Gastroesophageal sphincter (tissue), 4 donors: ENCODE results near the gene NHS. TPM values are rescaled to one million over a fixed set of nuclear protein-coding genes. Genes with fewer than 3 reads are reported as not detected.

Experiments used
- ATAC-seq: fragments of 150-250 bp; one replicate; pipeline ENCODE4 v1.9.1; 2016; ENCODE audit warnings: mild to moderate bottlenecking, moderate library complexity
- H3K27ac ChIP-seq, 4 donors: fragments of 200-600 bp; sonication (generic) in 3 of 4; 1 replicate in 3 of 4; 2 replicates in 1 of 4; pipeline ENCODE4 v1.5.1; 2016 to 2019
- H3K27me3 ChIP-seq: fragments of 200-600 bp; sonication (generic); one replicate; pipeline ENCODE4 v1.5.1; 2019
- H3K36me3 ChIP-seq, 2 donors: fragments of 200-600 bp; sonication (generic); one replicate each; pipeline ENCODE4 v1.5.1; 2019; ENCODE audit warnings: control low read depth in 1 of 2
- H3K4me1 ChIP-seq, 3 donors: fragments of 200-600 bp; sonication (generic); 1 replicate in 2 of 3; 2 replicates in 1 of 3; pipeline ENCODE4 v1.5.1; 2016 to 2019; ENCODE audit warnings: control low read depth in 2 of 3
- H3K4me3 ChIP-seq, 2 donors: fragments of 200-600 bp; sonication (generic); one replicate each; pipeline ENCODE4 v1.5.1; 2019; ENCODE audit warnings: mild to moderate bottlenecking in 1 of 2, moderate library complexity in 1 of 2
- H3K9me3 ChIP-seq, 3 donors: fragments of 200-600 bp; sonication (generic); one replicate each; pipeline ENCODE4 v1.5.1; 2017 to 2019; ENCODE audit warnings: control low read depth in 2 of 3
- EP300 ChIP-seq: sonication (generic); formaldehyde crosslinking; IDR thresholded peaks from one replicate; pipeline ENCODE4 v1.6.1; 2017; ENCODE audit warnings: antibody characterized with exemption, mild to moderate bottlenecking
- POLR2A ChIP-seq, 2 donors: fragments of 450-650 bp; IDR thresholded peaks; one replicate each; pipeline ENCODE4 v1.6.1; 2017; ENCODE audit warnings: antibody characterized with exemption in 2 of 2, mild to moderate bottlenecking in 2 of 2, moderate library complexity in 1 of 2
- POLR2AphosphoS5 ChIP-seq: sonication (generic); formaldehyde crosslinking; IDR thresholded peaks from one replicate; pipeline ENCODE4 v1.6.1; 2017; ENCODE audit warnings: antibody characterized with exemption
- WGBS, 2 donors: methylation state at CpG; one replicate each; pipeline ENCODE4 v1.1.5; 2018; ENCODE audit warnings: low coverage in 1 of 2; 5-methylcytosine and 5-hydroxymethylcytosine counted together
- total RNA-seq, 4 donors: library from RNA; depleted of rRNA; stranded (reverse); fragments of >200 nt; gene quantifications; one replicate each; pipeline ENCODE4 v1.1.0, GENCODE V29; 2016
- TF ChIP-seq, protein P1 (sequence below), 4 experiments: fragments of 200-600 bp in 2 of 4; fragments of 450-650 bp in 2 of 4; sonication (generic) in 1 of 4; IDR thresholded peaks; one replicate each; pipeline ENCODE4 v1.5.1; 2017 to 2019; ENCODE audit warnings: antibody characterized with exemption in 4 of 4, mild to moderate bottlenecking in 2 of 4, moderate library complexity in 2 of 4

NHS gene
- total RNA-seq, 4 donors from 2014 or later, result 4.7 to 12.3 (median 6.6) TPM

DNA sequence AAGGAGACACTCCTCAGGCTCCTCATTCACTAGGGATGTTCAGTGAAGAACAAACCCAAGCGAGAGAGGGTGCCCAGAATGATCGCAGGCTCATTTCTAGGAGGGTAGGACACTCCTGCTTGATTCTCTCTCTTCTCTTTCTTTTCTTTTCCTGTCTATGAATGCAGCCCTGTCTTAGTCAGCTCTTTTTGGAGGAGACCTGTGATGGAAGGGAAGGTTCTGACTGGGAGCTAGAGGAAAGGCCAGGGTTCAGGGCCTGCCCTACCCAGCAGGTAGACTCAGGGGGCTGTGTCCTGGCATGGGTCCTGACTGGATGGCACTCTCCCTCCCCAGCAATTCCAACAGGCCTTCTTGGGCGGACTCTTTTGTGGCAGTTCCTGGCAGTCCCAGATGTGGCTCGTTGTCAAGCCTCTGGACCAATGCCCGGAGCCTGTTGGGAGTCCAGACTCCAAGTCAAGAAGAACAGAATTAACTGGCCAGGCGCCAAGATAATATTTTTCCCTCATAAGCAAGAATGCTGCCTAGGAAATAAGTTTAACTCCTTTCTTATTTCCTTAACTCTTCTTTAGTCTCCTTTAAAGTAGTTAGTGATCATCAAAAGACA lies 222.9 kb downstream of the NHS start:
- TF ChIP-seq POLR2A (IDR thresholded peaks at IDR 0.05), result no peak
- TF ChIP-seq EP300, result no peak
- TF ChIP-seq POLR2AphosphoS5, result no peak
- TF ChIP-seq, protein P1, sequence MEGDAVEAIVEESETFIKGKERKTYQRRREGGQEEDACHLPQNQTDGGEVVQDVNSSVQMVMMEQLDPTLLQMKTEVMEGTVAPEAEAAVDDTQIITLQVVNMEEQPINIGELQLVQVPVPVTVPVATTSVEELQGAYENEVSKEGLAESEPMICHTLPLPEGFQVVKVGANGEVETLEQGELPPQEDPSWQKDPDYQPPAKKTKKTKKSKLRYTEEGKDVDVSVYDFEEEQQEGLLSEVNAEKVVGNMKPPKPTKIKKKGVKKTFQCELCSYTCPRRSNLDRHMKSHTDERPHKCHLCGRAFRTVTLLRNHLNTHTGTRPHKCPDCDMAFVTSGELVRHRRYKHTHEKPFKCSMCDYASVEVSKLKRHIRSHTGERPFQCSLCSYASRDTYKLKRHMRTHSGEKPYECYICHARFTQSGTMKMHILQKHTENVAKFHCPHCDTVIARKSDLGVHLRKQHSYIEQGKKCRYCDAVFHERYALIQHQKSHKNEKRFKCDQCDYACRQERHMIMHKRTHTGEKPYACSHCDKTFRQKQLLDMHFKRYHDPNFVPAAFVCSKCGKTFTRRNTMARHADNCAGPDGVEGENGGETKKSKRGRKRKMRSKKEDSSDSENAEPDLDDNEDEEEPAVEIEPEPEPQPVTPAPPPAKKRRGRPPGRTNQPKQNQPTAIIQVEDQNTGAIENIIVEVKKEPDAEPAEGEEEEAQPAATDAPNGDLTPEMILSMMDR (IDR thresholded peaks at IDR 0.05), result no peak
- 24% methylated on average over 4 of the region's 6 CpGs; no CpG with 5 or more reads in 1 of the 2 donors for WGBS, 2 donors
- H3K36me3 ChIP-seq, result no peaks in the 10 kb centered on the region
- no peaks in the 10 kb centered on the region for H3K27me3 ChIP-seq
- H3K4me1 ChIP-seq, result peaks cover 0 to 44% (median 0%) of the 10 kb centered on the region in 3 donors
- ATAC-seq, result peak; percentile 66
- peak overlapping the region; percentile 8 to 71 (median 56) for H3K27ac ChIP-seq
- H3K9me3 ChIP-seq, result no peaks in the 10 kb centered on the region
- H3K4me3 ChIP-seq, result no peak overlapping the region

DNA sequence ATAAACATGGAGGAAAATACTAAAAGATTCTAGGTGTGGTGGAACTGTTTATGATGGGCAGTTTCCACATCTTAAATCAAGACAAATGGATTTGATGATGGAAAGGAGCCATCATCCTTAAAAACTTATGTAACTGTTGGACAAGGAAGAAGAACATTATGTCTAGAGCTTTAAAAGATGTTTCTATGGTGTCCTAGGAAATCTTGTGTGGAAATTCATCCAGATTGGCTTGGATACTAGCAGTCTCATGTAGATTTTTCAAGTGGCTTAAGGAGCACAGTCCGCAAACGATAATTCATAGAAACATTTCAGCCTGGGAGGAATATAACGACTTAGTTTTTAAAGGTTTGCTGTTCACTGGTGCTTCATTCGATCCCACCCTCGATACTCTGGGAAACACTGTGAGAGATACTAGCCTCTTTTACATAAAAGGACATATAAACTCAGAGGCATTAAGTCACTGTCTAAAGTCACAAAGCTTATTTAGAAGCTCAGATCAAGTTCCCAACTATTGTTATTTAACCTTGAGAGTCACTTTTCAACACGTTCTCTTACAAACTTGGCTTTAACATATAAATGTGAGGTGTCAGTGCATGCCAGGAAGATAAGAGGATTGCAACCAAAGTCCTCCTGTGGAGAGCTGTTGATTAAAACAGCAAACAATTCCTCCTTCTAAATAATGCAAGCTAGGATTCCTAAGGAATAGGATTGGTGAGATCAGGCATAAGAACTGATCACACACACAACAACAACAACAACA lies 226.6 kb downstream of the NHS start:
- Histone ChIP-seq H3K9me3 (no peaks in the 10 kb centered on the region), H3K36me3 (no peaks in the 10 kb centered on the region), H3K27ac (no peak overlapping the region), H3K4me3 (no peak overlapping the region), H3K27me3 (no peaks in the 10 kb centered on the region), H3K4me1 (peaks cover 0 to 39% (median 0%) of the 10 kb centered on the region in 3 donors)
- WGBS, 2 donors, result 36 to 48% methylated on average over 4 to 6 of the region's 6 CpGs
- peak; percentile 44 for ATAC-seq
- TF ChIP-seq, protein P1 (IDR thresholded peaks at IDR 0.05), result no peak
- no peak for TF ChIP-seq POLR2A (IDR thresholded peaks at IDR 0.05)

DNA sequence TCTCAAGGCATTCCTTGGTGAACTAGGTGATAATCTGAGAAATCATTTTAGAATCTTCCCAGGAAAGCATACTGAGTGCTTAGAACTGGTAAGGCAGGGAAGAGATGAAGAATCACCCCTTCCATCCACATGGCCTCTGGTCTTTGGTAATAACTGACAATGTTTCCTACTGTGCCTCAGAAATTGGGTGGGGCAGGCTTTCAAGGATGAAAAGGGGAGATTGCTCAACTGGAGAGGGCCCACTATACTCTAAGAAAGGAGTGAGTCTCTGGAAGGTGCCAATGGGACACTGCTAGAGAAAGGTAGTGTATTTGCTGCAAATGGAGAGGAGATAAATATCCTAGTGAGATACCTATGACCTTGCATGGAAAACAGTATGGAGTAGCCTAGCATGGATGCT lies 227.2 kb downstream of the NHS start:
- H3K4me1 ChIP-seq, result peaks cover 0 to 35% (median 0%) of the 10 kb centered on the region in 3 donors
- no peak for TF ChIP-seq POLR2A (IDR thresholded peaks at IDR 0.05)
- no peak for TF ChIP-seq EP300
- no peak for TF ChIP-seq POLR2AphosphoS5
- TF ChIP-seq, protein P1 (IDR thresholded peaks at IDR 0.05), result no peak
- peak; percentile 34 for ATAC-seq
- no peaks in the 10 kb centered on the region for H3K27me3 ChIP-seq
- no peak overlapping the region for H3K4me3 ChIP-seq
- H3K9me3 ChIP-seq, result no peaks in the 10 kb centered on the region
- H3K36me3 ChIP-seq, result no peaks in the 10 kb centered on the region
- H3K27ac ChIP-seq, result no peak overlapping the region

DNA sequence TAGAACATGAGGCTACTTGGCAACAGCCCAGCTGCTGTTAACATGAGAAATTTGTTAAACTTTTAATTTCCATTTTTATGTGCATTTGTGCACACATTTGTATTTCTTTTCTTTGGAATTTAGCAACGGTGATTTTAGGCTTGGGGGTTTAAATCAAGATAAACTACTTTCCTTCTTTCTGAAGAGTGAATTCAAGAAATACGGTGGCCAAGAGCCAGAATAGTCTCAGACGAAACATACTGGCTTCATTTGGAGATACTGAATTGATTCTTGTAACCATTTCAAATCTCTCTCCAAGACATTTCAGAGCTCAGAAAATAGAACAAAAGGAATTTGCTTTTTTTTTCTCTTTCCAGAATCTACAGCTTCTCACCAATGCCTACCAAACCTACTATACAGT lies 228.2 kb downstream of the NHS start:
- peaks cover 0 to 25% (median 0%) of the 10 kb centered on the region in 3 donors for H3K4me1 ChIP-seq
- H3K27me3 ChIP-seq, result no peaks in the 10 kb centered on the region
- 37 to 68% methylated on average over 2 to 3 of the region's 3 CpGs for WGBS, 2 donors
- no peak overlapping the region for H3K4me3 ChIP-seq
- ATAC-seq, result no peak
- H3K9me3 ChIP-seq, result no peaks in the 10 kb centered on the region
- TF ChIP-seq, protein P1 (IDR thresholded peaks at IDR 0.05), result no peak
- TF ChIP-seq POLR2A (IDR thresholded peaks at IDR 0.05) (no peak), POLR2AphosphoS5 (no peak), EP300 (no peak)
- no peaks in the 10 kb centered on the region for H3K36me3 ChIP-seq
- H3K27ac ChIP-seq, result no peak overlapping the region

DNA sequence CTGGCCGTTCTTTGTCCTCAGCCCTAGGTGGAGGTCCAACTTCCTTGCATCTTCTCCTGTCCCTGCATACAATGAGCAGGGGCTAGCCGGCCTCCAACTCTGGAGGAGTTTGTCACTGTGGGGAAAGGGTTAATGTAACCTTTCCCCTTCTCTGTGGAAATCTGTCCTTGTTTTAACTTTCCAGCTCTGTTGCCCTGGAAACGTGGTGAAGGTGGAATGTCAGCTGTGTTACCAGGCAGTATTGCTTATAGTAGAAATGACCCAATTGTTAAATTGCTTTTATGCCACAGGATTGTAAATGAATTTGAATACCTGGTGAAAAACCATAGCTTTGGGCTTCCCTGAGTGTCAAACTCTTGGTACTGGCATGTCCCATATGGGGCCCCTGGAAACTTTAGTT lies 230.7 kb downstream of the NHS start:
- no peak for TF ChIP-seq EP300
- TF ChIP-seq POLR2A (IDR thresholded peaks at IDR 0.05), result no peak
- TF ChIP-seq, protein P1 (IDR thresholded peaks at IDR 0.05), result no peak
- no peak for TF ChIP-seq POLR2AphosphoS5
- H3K27me3 ChIP-seq, result no peaks in the 10 kb centered on the region
- ATAC-seq, result no peak
- no peak overlapping the region for H3K27ac ChIP-seq
- no peaks in the 10 kb centered on the region for H3K9me3 ChIP-seq
- H3K36me3 ChIP-seq, result no peaks in the 10 kb centered on the region
- H3K4me3 ChIP-seq, result no peak overlapping the region
- WGBS, 2 donors, result 75% methylated on average over 2 of the region's 3 CpGs; no CpG with 5 or more reads in 1 of the 2 donors
- H3K4me1 ChIP-seq, result peaks cover 0 to 16% (median 0%) of the 10 kb centered on the region in 3 donors
